ENCODE measurements around the gene CASKIN2.

CASKIN2 gene

GRCh38 chr17:75490953-75491649, 24.2 kb downstream of the CASKIN2 start:
- no peak for DNase-seq (ENCODE audit: low read depth)
- H3K4me3 ChIP-seq (ENCODE audit: control insufficient read depth, low read depth, low read length), result no peak overlapping the region
- TF ChIP-seq, protein P1, sequence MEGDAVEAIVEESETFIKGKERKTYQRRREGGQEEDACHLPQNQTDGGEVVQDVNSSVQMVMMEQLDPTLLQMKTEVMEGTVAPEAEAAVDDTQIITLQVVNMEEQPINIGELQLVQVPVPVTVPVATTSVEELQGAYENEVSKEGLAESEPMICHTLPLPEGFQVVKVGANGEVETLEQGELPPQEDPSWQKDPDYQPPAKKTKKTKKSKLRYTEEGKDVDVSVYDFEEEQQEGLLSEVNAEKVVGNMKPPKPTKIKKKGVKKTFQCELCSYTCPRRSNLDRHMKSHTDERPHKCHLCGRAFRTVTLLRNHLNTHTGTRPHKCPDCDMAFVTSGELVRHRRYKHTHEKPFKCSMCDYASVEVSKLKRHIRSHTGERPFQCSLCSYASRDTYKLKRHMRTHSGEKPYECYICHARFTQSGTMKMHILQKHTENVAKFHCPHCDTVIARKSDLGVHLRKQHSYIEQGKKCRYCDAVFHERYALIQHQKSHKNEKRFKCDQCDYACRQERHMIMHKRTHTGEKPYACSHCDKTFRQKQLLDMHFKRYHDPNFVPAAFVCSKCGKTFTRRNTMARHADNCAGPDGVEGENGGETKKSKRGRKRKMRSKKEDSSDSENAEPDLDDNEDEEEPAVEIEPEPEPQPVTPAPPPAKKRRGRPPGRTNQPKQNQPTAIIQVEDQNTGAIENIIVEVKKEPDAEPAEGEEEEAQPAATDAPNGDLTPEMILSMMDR (conservative IDR thresholded peaks at IDR 0.05; ENCODE audit: control insufficient read depth, insufficient read depth, low read depth, low read length), result no peak

GRCh38 chr17:75490173-75490743, 25.1 kb downstream of the CASKIN2 start:
- no peak for DNase-seq (ENCODE audit: low read depth)
- H3K4me3 ChIP-seq (ENCODE audit: control insufficient read depth, low read depth, low read length), result no peak overlapping the region
- TF ChIP-seq, protein P1 (conservative IDR thresholded peaks at IDR 0.05; ENCODE audit: control insufficient read depth, insufficient read depth, low read depth, low read length), result no peak

DNA sequence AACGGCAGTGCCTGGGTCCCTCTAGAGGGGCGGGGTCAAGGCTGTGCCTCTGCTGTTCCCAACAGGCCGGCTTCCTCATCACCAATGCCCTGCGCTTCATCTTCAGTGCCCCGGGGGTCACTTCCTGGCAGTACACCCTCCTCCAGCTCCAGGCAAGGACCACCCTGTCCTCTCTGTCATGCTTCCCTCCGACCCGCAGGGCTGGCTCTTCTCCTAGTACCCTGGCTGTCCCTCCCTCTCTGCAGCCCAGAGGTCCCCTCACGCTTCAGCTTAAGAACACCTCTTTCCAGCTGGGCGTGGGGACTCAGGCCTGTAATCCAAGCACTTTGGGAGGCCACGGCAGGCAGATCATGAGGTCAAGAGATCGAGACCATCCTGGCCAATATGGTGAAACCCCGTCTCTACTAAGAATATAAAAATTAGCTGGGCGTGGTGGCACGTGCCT, 25.8 kb downstream of the CASKIN2 start:
- H3K4me3 ChIP-seq (ENCODE audit: control insufficient read depth, low read depth, low read length), result no peak overlapping the region
- no peak for DNase-seq (ENCODE audit: low read depth)
- TF ChIP-seq, protein P1 (conservative IDR thresholded peaks at IDR 0.05; ENCODE audit: control insufficient read depth, insufficient read depth, low read depth, low read length), result no peak

DNA sequence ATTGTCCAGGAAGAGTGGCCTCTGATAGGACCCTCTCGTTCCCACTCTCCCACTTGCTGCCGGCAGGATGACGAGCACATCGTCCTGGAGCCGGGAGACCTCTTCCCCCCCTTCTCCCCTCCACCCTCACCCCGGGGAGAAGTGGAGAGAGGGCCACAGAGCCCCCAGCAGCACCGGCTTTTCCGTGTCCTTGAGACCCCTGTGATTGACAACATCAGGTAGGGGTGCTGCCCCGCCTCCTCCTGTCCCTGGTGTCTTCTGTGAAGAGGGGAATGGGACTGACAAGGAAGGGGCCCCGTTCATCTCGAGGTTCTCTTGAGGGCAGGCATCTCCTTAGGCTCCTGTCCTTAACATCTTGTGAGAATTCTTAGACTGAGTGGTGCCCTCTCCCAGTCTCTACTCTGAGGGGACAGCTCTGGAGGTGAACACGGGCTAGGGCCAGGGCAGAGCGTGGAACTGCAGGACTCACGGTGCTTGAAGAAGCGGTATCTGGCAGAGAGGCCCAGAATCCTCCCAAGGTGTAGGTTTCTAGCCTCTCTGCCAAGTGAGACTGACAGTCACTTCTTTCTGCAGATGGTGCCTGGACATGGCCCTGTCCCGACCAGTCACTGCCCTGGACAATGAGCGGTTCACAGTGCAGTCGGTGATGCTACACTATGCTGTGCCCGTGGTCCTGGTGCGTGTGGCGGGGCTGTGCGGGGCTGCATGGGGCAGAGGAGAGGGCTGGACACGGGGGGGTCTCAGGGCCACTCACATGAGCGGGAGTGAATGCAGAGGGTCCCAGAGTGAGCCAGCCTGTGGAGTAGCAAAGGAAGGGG, 26.4 kb downstream of the CASKIN2 start:
- TF ChIP-seq, protein P1 (conservative IDR thresholded peaks at IDR 0.05; ENCODE audit: control insufficient read depth, insufficient read depth, low read depth, low read length), result no peak
- no peak overlapping the region for H3K4me3 ChIP-seq (ENCODE audit: control insufficient read depth, low read depth, low read length)
- DNase-seq (ENCODE audit: low read depth), result no peak

DNA sequence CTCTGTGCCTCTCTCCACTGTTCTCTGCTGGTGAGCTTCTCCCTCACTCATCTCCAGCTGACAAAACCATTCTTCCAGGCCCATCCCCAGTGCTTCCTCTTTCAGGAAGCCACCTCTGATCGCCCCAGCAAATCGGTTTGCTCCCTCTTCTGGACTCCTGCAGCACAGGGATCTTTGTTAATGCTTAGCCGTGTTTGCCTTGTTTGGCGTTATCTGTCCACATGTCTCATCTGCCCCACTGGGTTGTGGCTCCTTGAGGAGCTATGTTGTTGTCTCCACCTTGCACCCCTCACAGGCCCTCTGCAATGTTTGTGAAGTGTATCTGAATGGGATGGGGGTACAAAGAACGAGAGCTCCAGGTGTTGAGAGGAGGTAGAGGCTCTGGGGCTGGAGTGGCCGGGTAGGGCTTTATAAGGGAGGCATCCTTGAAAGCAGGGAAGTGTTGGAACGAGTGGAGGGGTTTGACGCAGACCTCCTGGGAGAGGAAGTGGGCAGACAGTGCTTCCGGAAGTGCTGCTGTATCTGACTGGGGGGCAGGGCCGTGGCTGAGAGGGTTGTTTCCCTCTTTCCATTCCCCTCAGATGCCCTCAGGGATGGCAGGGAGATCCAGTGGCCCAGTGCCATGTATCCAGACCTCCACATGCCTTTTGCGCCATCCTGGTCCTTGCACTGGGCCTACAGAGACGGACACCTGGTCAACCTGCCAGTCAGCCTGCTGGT, 27.8 kb downstream of the CASKIN2 start:
- DNase-seq (ENCODE audit: low read depth), result no peak
- TF ChIP-seq, protein P1 (conservative IDR thresholded peaks at IDR 0.05; ENCODE audit: control insufficient read depth, insufficient read depth, low read depth, low read length), result no peak
- no peak overlapping the region for H3K4me3 ChIP-seq (ENCODE audit: control insufficient read depth, low read depth, low read length)

- no peak for DNase-seq (ENCODE audit: low read depth)
- TF ChIP-seq, protein P1 (conservative IDR thresholded peaks at IDR 0.05; ENCODE audit: control insufficient read depth, insufficient read depth, low read depth, low read length), result no peak
- no peak overlapping the region for H3K4me3 ChIP-seq (ENCODE audit: control insufficient read depth, low read depth, low read length)
Observed at GRCh38 chr17:75486951-75487350, 28.4 kb downstream of the CASKIN2 start.
